H1 (cell line): ENCODE measurements around the gene GATB. TPM values are rescaled to one million over a fixed set of nuclear protein-coding genes. Genes with fewer than 3 reads are reported as not detected.

Source experiments
- ATF2 ChIP-seq: IDR thresholded peaks from 2 replicates; pipeline ENCODE4 v1.6.1; 2012; ENCODE audit warnings: low read length, inconsistent platforms
- RBBP5 ChIP-seq: IDR thresholded peaks from 2 replicates; pipeline ENCODE4 v1.7.1; 2012; ENCODE audit warnings: low read depth, mild to moderate bottlenecking, inconsistent platforms, low read length, moderate library complexity, borderline replicate concordance
- SAP30 ChIP-seq: fragments of 300-600 bp; sonication (generic); IDR thresholded peaks from 2 replicates; pipeline ENCODE4 v1.7.1; 2012; ENCODE audit warnings: low read length, moderate library complexity, mild to moderate bottlenecking, inconsistent platforms; ENCODE audit not compliant: insufficient read depth, insufficient replicate concordance
- SRF ChIP-seq: IDR thresholded peaks from 2 replicates; pipeline ENCODE4 v1.6.1; 2011; ENCODE audit warnings: mild to moderate bottlenecking, low read depth, low read length, moderate library complexity
- polyA plus RNA-seq, 7 experiments: library from polyadenylated mRNA; depleted of rRNA in 3 of 7; stranded (reverse) in 5 of 7; unstranded in 2 of 7; fragments of >200 nt in 5 of 7; fragments of 200-250 nt in 2 of 7; gene quantifications; 1 replicate in 5 of 7; 2 replicates in 1 of 7; 4 replicates in 1 of 7; pipeline versions ENCODE4 v1.2.1 to v1.2.3, GENCODE V29; 2011 to 2013; ENCODE audit warnings: missing spikeins in 2 of 7, mixed read lengths in 2 of 7
- total RNA-seq: library from RNA; stranded (reverse); fragmentation: NEBNext Ultra II Directional; extraction: Animal tissue kit (Norgen Biotek cat#: 25700); gene quantifications from 2 replicates; pipeline ENCODE4 v1.2.1, GENCODE V29; 2021

The GATB gene
- total and polyA plus RNA-seq, 2 of the 8 experiments (the other 6 are each of a cell fraction or from before 2014, with no cell fraction given): 15.3 to 18.0 TPM

- no peak for TF ChIP-seq SAP30
- no peak for TF ChIP-seq RBBP5
- no peak for TF ChIP-seq ATF2
- TF ChIP-seq SRF: no peak
Observed at GRCh38 chr4:151626228-151626627, 134.6 kb downstream of the GATB start (continued).
